HG03432 (cell line): ENCODE measurements around the gene ADCY9.
"Not testable (repeated sequence)": the region's sequence is repeated elsewhere in the genome, so short reads cannot be mapped to it uniquely, and the experiment has no call there.

Experiments used
- ATAC-seq: cut with Tn5 transposase; IDR thresholded peaks from one replicate; pipeline ENCODE4 v1.9.1; 2021; ENCODE audit warnings: mild to moderate bottlenecking, moderate library complexity; ENCODE audit not compliant: unreplicated experiment

ADCY9 gene

GRCh38 chr16:4073150-4073549 is 43.1 kb downstream of the ADCY9 start:
- ATAC-seq, result not testable (repeated sequence)

GRCh38 chr16:4071686-4072561 is 44.3 kb downstream of the ADCY9 start:
- ATAC-seq, result no peak

- ATAC-seq, result no peak
These were observed 45.3 kb downstream of the ADCY9 start for GRCh38 chr16:4070936-4071335.

- no peak for ATAC-seq
These were observed 48.8 kb downstream of the ADCY9 start for GRCh38 chr16:4067262-4068001.

GRCh38 chr16:4064950-4065352 is 51.3 kb downstream of the ADCY9 start:
- no peak for ATAC-seq

- no peak for ATAC-seq
These were observed 53.9 kb downstream of the ADCY9 start for GRCh38 chr16:4062212-4062802.

- ATAC-seq, result no peak
These were observed 55.4 kb downstream of the ADCY9 start for GRCh38 chr16:4060823-4061222.

GRCh38 chr16:4060009-4060408 is 56.2 kb downstream of the ADCY9 start:
- ATAC-seq, result no peak

- no peak for ATAC-seq
These were observed 57.9 kb downstream of the ADCY9 start for GRCh38 chr16:4058386-4058785.

- no peak for ATAC-seq
These were observed 58.8 kb downstream of the ADCY9 start for GRCh38 chr16:4057439-4057877.

- no peak for ATAC-seq
These were observed 59.8 kb downstream of the ADCY9 start for GRCh38 chr16:4056161-4057105.

- ATAC-seq, result no peak
These were observed 60.5 kb downstream of the ADCY9 start for GRCh38 chr16:4055748-4056147.

- ATAC-seq, result no peak
These were observed 62.9 kb downstream of the ADCY9 start for GRCh38 chr16:4053301-4053845.

GRCh38 chr16:4052801-4053293 is 63.4 kb downstream of the ADCY9 start:
- ATAC-seq, result no peak

GRCh38 chr16:4052096-4052495 is 64.1 kb downstream of the ADCY9 start:
- no peak for ATAC-seq

GRCh38 chr16:4051591-4051990 is 64.7 kb downstream of the ADCY9 start:
- ATAC-seq, result no peak

GRCh38 chr16:4049031-4049430 is 67.2 kb downstream of the ADCY9 start:
- no peak for ATAC-seq

- ATAC-seq, result no peak
These were observed 67.8 kb downstream of the ADCY9 start for GRCh38 chr16:4048481-4048880.

- no peak for ATAC-seq
These were observed 70.0 kb downstream of the ADCY9 start for GRCh38 chr16:4046221-4046620.

- ATAC-seq, result not testable (repeated sequence)
These were observed 70.7 kb downstream of the ADCY9 start for GRCh38 chr16:4045561-4045960.
